Measurements from ENCODE around the gene SESN2. TPM values are rescaled to one million over a fixed set of nuclear protein-coding genes. Genes with fewer than 3 reads are reported as not detected.

The SESN2 gene
- total RNA-seq, 2 donors from 2014 or later = 11.2 to 27.5 TPM

- WGBS = 70% methylated on average over 2 of the region's 2 CpGs
These were observed 10.2 kb downstream of the SESN2 start for GRCh38 chr1:28269529-28269928.

DNA sequence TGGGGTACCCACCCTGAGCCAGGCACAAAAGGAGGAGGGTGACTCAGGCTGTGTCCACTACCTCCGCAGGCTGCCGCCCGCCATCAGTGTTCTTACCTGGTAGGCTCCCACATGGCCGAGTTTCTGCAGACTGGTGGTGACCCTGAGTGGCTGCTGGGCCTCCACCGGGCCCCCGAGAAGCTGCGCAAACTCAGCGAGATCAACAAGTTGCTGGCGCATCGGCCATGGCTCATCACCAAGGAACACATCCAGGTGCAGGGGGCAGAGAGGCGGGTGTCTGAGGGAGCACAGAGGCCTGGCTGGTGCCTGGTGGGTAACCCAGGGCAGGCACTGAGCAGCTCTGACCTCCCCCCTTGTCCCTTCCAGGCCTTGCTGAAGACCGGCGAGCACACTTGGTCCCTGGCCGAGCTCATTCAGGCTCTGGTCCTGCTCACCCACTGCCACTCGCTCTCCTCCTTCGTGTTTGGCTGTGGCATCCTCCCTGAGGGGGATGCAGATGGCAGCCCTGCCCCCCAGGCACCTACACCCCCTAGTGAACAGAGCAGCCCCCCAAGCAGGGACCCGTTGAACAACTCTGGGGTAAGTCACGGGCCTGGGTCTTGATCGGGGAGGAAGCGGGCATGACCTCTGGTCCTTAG is 13.0 kb downstream of the SESN2 start:
- 94% methylated on average over 19 of the region's 20 CpGs for WGBS
- peaks cover 0 to 4% of the 10 kb centered on the region in 2 donors for H3K36me3 ChIP-seq
- H3K9me3 ChIP-seq = no peaks in the 10 kb centered on the region
- TF ChIP-seq POLR2AphosphoS5 (IDR thresholded peaks at IDR 0.05) = no peak
- TF ChIP-seq CTCF (IDR thresholded peaks at IDR 0.05) = no peak
- TF ChIP-seq POLR2A (IDR thresholded peaks at IDR 0.05) = no peak
- H3K27me3 ChIP-seq (replicated peaks; ENCODE audit: insufficient read depth) = no peaks in the 10 kb centered on the region
- H3K4me1 ChIP-seq (replicated peaks) = no peaks in the 10 kb centered on the region
- no peak for DNase-seq (ENCODE audit: low spot score)
- H3K4me3 ChIP-seq = no peak overlapping the region
- H3K27ac ChIP-seq = no peak overlapping the region
- intact Hi-C loops (cut with DNase I) = no loop called here

More at GRCh38 chr1:28269529-28269928, 10.2 kb downstream of the SESN2 start:
- intact Hi-C loops (cut with DNase I) = no loop called here
- no peaks in the 10 kb centered on the region for H3K27me3 ChIP-seq (replicated peaks; ENCODE audit: insufficient read depth)
- H3K27ac ChIP-seq = no peak overlapping the region
- no peak for DNase-seq (ENCODE audit: low spot score)
- H3K36me3 ChIP-seq = peaks cover 0 to under 1% of the 10 kb centered on the region in 2 donors
- no peaks in the 10 kb centered on the region for H3K9me3 ChIP-seq
- H3K4me1 ChIP-seq (replicated peaks) = no peaks in the 10 kb centered on the region
- H3K4me3 ChIP-seq = no peak overlapping the region
- TF ChIP-seq POLR2AphosphoS5 (IDR thresholded peaks at IDR 0.05) (no peak), CTCF (IDR thresholded peaks at IDR 0.05) (no peak), POLR2A (IDR thresholded peaks at IDR 0.05) (no peak)

DNA sequence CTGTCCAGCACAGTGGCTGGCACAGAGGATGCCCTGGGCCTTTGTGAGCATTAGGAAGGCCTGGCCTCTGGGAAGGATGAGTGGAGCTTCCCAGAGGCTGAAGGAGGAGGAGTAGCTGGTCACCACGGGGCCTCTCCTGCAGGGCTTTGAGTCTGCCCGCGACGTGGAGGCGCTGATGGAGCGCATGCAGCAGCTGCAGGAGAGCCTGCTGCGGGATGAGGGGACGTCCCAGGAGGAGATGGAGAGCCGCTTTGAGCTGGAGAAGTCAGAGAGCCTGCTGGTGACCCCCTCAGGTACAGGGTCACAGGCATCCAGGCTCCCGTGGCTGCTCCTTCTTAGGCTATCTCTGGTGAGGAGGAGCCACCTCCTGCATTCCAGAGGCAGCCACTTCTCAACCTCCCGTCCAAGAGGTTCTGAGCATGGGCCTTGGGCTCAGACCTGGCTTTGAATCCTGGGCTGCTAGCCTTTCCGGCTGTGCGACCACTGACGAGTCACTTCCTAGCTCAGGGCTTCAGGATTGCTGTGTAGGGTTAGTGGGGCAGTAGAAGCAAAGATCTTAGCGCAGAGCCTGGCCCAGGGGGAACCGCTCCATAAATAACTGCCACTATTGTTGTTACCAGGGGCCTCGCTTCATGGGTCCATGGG is 14.0 kb downstream of the SESN2 start:
- WGBS = 82% methylated on average over 17 of the region's 17 CpGs
- H3K4me3 ChIP-seq = no peak overlapping the region
- no peaks in the 10 kb centered on the region for H3K4me1 ChIP-seq (replicated peaks)
- DNase-seq (ENCODE audit: low spot score) = no peak
- no peak overlapping the region for H3K27ac ChIP-seq
- no peaks in the 10 kb centered on the region for H3K27me3 ChIP-seq (replicated peaks; ENCODE audit: insufficient read depth)
- peaks cover 0 to 4% of the 10 kb centered on the region in 2 donors for H3K36me3 ChIP-seq
- no peak for TF ChIP-seq POLR2A (IDR thresholded peaks at IDR 0.05)
- no peak for TF ChIP-seq CTCF (IDR thresholded peaks at IDR 0.05)
- no peak for TF ChIP-seq POLR2AphosphoS5 (IDR thresholded peaks at IDR 0.05)
- no peaks in the 10 kb centered on the region for H3K9me3 ChIP-seq
- intact Hi-C loops (cut with DNase I) = no loop called here

DNA sequence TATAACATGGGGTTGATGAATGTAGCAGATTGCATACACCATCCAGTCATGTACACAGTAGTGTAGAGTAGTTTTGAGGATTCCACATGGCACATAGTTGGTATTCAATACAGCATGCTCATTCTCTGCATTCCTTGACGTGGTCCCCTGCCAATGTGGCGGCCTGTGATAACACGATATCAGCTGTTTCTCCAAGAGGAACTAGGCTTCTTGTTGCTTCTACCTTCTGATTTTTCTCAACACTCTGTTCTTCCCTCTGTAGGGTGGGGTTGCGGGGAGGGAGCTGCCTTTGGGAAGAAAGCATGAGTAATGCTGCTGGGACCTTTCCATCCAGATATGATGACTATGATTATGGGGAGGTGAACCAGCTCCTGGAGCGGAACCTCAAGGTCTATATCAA is 19.4 kb downstream of the SESN2 start:
- intact Hi-C loops (cut with DNase I) = no loop called here
- Histone ChIP-seq H3K4me1 (replicated peaks) (no peaks in the 10 kb centered on the region), H3K9me3 (no peaks in the 10 kb centered on the region), H3K36me3 (peaks cover 4 to 11% of the 10 kb centered on the region in 2 donors), H3K27ac (no peak overlapping the region), H3K27me3 (replicated peaks; ENCODE audit: insufficient read depth) (no peaks in the 10 kb centered on the region), H3K4me3 (no peak overlapping the region)
- no peak for DNase-seq (ENCODE audit: low spot score)
- TF ChIP-seq CTCF (IDR thresholded peaks at IDR 0.05) (no peak), POLR2A (IDR thresholded peaks at IDR 0.05) (no peak), POLR2AphosphoS5 (IDR thresholded peaks at IDR 0.05) (no peak)
- 96% methylated on average over 5 of the region's 5 CpGs for WGBS

- no peaks in the 10 kb centered on the region for H3K9me3 ChIP-seq
- H3K27me3 ChIP-seq (replicated peaks; ENCODE audit: insufficient read depth) = no peaks in the 10 kb centered on the region
- 96% methylated on average over 7 of the region's 7 CpGs for WGBS
- TF ChIP-seq CTCF (IDR thresholded peaks at IDR 0.05) (no peak), POLR2A (IDR thresholded peaks at IDR 0.05) (no peak), POLR2AphosphoS5 (IDR thresholded peaks at IDR 0.05) (no peak)
- no peak overlapping the region for H3K27ac ChIP-seq
- intact Hi-C loops (cut with DNase I) = no loop called here
- no peaks in the 10 kb centered on the region for H3K4me1 ChIP-seq (replicated peaks)
- no peak for DNase-seq (ENCODE audit: low spot score)
- H3K36me3 ChIP-seq = peaks cover 2 to 11% of the 10 kb centered on the region in 2 donors
- H3K4me3 ChIP-seq = no peak overlapping the region
These were observed 20.4 kb downstream of the SESN2 start for GRCh38 chr1:28279721-28280120.

All from prostate gland (tissue), 2 donors.